Activated CD4-positive, alpha-beta T cell treated with anti-CD3 and anti-CD28 coated beads, Interleukin-2, Interleukin-6, amounts not matched to agents 100 ng/mL and 50 ng/mL, durations not matched to agents 16 hours and 8 hours (primary cell): ENCODE data around the gene PHLDA2.

Experiments
- DNase-seq: peaks from one replicate; pipeline ENCODE4 v3.0.0-alpha.2; 2020

The PHLDA2 gene

DNA sequence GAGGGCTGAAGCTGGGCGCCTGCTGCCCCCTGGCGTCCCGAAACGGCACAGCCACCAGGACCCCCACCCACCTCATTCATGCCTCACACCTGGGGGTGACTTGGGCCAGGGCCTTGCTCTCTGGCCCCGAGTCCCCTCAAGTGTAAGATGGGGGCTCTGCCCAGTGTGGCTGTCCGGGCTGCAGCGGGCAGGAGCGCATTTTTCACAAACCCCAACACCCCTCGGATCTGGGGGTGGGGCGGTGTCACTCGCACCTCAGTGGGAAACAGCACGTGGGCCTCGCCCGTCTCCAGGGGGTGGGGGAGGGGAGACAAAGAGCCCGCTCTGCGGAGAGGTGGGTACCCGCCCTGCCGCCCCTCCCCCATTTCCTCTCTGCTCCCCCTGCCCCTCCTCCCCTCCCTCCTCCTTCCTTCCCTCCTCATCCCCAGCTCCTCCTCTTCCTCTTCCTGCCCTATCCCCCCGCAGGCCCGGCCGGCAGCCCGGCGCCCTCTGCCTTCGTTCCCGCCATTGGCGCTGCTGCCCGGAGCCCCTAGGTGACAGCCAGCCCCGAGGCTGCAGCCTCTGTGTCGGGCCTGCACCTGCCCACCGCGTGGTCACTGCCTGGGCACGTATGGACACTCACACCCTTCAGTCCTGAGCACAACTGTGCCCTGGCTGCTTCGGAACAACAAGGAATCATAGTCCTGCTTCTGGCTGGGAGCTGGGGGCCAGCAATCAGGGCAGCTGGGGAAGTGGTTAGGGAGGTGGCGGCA is 36.8 kb downstream of the PHLDA2 start:
- peak; percentile 84 for DNase-seq

DNA sequence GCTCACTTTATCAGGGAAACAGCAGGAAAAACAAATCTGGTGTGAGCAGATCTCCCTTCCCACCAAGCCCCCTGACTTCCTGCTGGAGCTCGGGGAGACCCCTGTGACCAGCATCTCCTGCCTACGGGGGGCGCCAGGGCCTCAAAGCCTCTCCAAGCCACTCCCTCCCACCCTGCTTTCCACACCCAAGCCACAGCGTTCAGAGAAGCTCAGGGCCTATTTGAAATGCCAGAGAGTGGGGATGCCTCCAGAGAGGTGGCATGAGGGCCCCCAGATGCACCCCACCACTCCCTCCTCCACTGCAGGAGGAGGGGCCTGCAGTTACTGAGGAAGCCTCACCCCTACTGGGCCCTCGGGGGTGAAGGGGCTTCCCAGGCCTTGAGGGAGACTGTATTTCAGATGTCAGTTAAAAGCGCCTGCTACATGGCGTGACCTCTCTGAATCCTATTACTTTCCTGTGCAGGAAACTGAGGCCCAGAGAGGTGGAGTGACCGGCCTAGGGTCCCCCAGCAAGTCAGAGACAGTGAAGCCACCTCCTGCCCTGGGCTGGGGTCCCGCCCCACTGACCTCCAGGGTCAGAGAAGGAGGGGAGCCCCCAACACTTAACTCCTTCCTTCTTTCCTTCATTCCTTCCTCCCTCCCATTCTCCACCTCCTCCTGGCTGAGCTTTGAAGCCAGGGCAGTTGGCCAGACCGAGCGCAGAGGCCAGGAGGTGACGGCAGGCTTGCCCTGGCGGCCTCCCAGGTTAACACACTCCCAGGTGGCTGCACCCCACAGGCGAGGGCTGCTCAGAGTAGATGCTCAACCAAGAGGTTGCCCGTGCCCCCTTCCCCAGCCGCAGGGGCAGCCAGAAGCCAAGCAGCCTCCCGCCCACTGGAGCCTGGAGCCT is 37.6 kb downstream of the PHLDA2 start:
- DNase-seq: no peak

DNA sequence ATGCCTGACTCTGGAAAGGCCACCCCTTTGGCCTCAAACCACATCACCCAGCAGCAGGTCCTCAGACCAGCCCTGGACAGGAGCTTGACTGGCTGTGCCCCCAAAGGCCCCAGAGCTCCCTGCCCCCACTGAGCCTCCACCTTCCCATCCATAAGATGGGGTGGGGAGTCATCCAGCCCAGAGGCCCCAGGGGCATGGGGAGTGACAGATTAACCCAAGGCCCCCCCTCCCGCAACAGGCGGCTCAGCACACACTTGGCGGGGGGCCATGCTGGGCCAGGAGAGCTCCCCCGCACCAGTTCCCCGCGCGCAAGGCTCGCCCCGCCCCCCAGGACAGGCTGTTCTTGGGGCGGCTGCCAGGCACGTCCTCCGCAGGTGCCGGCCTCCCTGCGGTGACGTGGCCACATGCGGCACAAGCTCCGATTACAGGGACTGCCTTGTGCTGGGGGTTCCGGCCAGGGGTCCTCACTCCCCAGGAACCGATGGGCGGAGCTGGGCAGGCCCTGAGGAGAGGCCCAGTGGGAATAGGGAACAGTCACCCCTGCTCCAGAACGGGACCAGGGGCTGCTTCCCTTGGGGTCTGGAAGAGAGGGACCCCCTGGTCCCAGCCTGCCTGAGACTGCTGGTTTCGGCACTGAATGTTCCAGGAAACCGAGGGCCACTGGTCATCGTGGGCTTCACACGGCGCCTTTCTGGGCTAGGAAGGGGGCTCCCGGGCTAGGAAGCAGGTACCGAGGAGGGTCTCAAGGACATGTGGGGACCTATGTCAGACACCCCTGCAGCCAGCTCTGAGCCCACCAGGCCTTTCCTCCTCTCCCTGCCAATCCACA is 38.5 kb downstream of the PHLDA2 start:
- DNase-seq: no peak

DNA sequence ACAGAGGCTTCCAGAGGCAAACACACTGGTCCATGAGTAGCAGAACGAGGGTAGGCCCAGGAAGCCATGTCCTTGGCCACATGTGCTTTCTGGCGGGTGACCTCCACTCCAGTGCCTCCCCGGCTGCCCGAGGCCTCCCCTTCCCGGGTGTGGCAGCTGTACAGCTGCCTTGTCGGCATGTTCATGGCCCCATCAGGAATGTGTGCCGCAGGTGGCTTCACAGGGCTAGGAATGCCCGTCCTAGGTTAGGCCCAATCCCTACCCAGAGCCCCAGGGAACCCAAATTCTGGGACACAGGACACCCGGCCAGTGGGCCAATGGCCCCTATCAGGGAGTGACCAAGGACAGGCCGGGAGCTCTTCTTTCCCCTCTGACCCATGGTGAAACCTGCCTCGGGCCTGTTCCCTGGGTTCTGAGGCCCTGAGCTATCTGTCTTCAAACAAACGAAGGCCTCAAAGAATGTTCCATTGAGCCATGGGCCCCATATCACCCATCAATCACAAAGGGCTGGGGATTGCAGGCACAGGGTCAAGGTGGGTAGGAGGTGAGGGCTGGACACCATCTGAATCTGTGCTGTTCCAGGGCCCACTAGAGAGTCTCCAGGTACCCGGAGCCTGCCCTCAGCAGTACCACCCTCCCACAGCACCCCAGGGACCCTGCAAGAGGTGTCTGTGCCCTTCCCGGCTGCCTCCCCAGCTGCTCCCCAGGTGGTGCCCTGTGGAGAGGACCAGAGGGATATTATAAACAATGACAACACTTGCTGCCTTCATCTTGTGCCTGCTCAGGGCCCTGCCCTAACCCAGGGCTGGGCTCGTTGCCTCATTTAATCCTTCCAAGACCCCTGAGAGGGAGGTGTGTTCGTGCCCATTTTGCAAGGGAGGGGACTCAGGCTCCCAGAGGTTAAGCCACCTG is 39.6 kb downstream of the PHLDA2 start:
- DNase-seq: no peak

DNA sequence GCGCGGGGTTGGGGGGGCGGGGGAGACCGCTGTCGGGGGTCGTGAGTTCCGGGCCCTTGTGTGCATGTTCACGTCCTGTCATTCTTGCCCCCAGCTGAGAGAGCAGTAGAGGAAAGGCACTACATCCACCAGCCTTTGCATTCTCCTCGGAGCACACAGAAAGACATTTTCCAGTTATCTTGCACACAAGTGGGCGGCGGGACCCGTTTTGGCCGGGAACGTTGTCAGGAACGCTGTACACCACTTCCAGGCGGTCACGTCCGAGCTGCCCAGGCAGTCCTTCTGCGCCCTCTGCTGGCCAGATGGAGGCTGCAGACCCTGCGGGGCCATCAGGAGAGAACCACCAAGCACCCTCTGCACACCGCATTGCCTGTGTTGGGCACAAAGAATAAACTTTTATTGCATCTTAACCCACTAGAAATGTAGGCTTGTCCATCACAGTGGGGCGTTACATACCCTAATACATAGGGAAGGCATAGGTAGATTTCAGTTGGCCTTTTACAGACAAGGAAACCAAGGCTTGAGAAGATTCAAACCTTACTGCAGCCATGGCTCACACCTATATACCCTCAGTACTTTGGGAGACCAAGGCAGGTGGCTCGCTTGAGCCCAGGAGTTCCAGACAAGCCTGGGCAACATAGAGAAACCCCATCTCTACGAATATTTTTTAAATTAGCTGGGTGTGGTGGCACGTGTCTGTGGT is 40.8 kb downstream of the PHLDA2 start:
- DNase-seq: peak; percentile 89

DNA sequence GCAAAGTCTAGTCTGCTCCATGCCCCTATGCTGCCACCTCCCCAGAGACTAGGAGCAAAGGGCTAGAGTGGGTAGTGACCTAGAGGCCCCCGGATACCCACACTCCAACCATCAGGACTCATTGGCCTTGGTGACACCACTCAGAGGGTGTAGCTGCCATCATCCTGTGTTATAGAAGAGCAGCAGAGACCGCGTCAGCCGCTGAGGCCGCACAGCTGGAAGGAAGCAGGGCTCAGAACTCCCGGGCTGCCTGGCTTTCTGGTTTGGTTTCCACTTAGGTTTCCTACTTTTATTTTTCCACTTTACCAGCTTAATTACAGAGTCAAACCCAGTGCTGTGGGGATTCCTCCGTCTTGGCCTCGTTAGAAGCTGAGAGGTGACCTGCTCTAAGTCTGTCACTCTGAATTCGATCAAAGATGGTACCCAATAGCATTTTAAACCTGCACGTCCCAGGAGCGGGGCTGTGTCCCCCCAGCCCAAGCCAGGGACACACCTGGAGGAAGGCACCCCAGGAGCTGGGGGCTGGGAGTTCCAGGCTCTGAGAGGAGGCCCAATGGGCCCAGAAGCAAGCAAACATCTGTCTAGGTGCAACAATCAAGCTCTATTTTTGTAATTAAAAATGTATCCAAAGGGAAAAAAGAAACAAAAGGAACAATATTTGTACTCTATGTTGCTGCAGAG is 41.6 kb downstream of the PHLDA2 start:
- DNase-seq: no peak

DNA sequence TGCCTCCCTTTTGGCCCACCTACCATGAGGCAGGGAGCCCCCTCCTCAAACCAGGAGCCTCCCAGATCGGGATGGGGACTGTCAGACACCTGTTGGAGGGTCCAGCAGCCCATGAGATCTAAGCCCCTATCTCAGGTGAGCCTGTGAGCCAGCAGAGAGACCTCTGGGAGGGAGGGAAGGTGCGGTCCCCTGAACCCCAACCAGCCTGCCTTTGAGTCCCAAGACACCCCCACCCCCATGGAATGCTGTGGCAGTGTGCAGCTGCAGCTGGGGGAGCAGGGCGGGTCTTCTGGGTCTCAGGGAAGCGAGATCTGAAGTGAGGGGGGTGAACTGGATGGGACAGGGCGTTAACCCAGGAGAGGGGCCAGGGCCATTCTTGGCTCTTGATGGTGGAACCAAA is 42.3 kb downstream of the PHLDA2 start:
- no peak for DNase-seq

DNA sequence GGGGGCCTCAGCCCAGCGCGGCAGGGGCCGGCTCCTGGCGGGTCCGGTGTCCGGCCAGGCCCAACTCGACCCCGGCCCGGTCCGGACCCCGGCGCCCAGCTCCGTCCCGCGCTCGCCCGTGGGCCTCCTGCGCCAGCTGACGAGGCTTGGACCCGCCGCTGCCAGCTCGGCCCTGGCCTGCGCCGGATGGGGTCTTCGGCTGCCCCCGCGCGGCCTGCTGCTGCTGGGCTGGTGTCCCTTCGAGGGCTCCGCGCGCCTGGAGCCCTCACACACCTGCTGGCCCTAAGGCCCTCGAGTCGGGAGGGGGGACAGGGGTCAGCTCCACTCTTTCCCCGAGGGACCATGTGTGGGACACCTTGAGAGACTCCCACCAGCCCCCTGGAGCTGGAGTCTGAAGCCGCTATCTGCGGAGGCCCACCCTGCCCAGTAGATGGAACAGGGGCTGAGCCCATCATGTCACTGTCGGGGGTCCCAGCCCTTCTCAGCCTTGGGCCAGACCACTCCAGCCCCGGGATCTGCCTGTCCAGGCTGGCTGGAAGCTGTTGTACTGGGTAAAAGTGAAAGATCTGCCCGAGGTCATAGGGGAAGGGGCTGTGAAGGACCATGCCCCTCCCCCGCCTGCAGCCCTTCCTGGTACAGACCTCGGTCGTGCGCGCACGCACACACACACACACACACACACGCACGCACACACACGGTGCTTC is 42.9 kb downstream of the PHLDA2 start:
- DNase-seq: no peak

DNA sequence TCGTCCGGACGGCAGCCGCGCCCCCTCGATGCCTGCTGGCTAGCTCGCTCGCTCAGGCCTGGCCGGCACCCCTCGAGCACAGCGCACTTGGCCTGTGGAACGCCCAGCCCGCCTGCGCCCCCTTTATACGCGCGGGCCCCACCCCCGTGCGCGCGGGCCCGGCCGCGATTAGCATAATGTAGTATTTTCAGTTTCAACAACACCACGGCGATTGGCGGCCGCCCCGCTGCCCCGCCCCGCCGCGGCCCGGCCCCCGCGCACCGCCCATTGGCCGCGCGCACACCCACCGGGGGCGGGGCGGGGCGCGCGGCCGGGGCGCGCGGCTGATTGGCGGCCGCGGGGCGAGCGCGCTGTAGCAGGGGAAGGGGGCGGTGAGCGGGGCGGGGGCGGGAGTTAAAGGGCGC is 43.5 kb downstream of the PHLDA2 start, which contains the start of gene CDKN1C:
CDKN1C (minus strand) TSS at position 98 of the 404 bp plus-strand sequence. CDS start 319 bp downstream, outside the sequence.
- peak; percentile 85 for DNase-seq

DNA sequence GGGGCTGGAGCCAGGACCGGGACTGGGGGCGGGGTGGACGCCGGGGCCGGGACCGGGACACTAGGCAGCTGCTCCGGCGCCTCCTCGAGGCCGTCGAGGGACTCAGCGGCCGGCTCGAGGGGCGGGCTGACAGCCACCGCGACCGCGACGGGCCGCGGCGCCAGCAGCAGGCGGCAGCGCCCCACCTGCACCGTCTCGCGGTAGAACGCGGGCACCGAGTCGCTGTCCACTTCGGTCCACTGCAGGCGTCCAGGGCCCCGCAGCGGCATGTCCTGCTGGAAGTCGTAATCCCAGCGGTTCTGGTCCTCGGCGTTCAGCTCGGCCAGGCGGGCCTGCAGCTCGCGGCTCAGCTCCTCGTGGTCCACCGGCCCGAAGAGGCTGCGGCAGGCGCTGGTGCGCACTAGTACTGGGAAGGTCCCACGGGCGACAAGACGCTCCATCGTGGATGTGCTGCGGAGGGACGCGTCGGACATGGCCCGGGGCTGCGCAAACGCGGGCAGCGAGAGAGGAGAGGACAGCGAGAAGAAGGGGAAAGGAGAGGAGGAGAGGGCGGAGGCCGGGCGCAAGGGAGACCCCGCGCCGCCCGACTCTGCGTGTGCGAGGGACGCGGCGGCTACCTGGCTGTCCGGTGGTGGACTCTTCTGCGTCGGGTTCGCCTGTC is 44.1 kb downstream of the PHLDA2 start:
- DNase-seq: no peak

DNA sequence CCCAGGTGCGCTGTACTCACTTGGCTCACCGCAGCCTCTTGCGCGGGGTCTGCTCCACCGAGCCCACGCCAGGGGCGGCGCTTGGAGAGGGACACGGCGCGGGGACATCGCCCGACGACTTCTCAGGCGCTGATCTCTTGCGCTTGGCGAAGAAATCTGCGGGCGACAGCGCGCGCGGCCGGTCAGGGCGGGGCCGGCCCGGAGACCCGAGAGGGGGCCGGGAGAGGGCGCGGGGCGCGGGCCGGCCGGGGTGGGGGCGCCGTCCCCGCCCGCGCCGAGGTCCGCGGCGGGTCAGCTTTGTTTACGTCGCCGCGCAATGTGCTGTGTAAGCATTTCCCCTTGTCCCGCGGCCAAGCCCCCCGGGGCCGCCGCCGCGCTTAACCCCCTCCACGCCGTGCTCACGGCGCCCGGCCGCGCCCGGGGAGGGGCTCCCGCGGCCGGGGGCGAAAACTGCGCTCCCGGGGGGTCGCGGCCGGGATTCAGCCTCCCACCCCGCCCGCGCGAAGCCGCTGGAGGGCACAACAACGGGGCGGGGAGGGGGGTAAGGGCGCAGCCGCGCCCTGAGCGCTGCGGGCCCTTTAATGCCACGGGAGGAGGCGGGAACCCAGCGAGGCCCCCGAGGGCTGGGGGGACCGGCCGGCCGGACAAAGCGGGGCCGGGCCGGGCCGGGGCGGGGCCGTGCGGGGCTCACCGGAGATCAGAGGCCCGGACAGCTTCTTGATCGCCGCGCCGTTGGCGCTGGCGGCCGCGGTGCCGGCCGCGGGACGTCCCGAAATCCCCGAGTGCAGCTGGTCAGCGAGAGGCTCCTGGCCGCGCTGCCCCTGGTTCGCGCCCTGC is 45.0 kb downstream of the PHLDA2 start:
- no peak for DNase-seq

DNA sequence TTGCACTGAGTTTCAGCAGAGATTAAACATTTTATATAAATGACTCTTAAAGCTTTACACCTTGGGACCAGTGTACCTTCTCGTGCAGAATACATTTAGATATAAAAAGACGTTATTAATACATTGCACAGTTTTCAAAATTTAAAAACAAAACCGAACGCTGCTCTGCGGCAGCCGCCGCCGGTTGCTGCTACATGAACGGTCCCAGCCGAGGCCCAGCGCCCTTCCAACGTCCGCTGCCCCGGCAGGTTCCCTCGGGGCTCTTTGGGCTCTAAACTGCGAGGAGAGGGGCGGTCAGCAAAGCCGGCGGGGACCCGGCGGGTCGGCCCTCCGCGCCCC is 45.6 kb downstream of the PHLDA2 start:
- DNase-seq: no peak

DNA sequence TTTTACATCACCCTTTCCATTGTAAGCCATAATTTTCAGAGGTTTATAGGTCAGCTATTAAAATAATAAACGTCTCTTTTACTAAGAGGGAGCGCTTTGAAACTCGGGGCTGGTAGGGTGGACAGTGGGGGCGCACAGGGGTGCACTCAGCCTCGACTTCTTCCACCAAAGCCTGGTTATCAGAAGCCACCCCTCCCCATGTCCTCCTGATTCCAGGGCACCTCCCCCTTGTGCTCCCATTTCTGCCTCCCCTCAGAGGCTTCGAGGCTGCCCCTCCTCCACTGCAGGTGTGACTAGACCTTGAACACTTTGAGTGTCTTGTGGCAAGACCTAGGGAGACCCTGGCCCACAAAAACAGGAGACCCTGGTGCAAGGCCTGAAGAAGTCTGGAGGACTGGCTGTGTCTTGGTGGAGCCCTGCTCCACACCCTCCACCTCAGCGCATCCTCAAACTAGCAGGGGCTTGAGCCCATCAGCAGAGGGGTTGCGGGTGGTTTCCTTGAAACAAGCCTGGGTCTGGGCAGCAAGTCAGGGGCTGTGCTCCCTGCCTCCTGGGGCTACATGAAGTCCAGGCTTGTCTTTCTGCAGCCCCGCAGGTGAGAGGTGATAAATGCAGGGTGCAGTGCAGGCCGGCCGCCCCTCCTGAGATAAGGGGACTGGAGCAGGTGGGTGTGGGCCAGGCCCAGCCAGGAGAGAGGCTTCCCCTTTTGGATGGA is 46.7 kb downstream of the PHLDA2 start:
- DNase-seq: no peak

DNA sequence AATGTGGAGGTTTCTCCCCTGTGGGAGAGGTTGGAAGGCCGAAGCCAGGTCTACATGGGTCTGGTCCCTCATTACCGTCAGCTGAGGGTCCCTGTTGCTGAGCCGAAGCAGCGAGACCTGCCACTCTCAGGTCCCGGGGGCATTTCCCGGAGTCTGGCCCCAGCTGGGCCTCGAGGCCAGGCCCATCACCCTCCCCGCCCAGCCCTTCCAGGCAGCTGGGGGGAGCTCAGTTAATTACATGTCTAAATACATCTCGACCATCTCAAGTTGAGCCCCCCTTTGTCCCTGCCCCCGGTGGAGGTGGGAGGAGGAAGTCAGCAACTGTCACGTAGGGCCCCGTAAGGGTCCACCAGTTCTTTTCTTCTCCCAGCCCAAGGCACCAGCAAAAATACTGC is 47.2 kb downstream of the PHLDA2 start:
- DNase-seq: no peak

DNA sequence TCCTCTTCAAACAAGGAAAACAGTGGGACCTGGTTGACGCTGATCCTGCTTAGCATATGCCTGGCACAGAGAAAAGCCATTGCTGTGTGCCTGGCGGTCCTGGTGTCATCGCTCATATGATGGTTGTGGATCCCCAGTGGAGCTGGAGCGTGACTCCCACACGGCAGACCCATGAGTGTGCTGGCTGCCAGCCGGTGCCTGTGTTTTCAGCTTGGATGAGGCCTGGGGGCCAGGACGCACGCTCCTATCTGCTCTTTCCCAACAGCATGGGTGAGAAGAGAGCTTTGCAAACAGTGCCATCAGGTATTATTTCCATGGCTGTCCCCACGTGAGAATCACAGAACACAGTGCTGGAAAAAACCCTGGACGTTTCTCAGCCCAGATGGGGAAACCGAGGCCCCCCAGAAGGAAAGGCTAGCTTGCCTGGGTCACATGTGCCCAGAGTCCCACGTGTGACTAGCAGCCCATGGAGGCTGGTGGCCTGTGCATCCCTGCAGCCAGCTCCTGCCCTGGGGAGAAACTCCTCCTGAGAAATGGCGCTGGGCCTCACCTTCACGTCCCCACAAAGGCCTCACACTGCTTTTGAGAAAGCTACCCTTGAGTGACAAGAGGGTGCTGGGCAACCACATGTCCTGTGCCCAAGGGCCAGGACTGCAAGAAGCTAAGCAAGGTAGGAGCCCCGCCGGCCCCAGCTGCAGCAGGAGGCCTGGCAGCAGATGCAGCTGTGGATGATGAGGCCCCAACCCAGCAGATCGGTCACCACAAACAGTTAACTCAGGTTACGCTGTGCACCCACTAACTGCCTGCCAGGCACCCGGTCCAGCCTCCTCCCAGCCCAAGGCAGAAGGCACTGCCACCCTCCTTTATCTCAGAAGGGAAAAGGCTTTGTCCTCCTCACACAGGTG is 47.9 kb downstream of the PHLDA2 start:
- no peak for DNase-seq

DNA sequence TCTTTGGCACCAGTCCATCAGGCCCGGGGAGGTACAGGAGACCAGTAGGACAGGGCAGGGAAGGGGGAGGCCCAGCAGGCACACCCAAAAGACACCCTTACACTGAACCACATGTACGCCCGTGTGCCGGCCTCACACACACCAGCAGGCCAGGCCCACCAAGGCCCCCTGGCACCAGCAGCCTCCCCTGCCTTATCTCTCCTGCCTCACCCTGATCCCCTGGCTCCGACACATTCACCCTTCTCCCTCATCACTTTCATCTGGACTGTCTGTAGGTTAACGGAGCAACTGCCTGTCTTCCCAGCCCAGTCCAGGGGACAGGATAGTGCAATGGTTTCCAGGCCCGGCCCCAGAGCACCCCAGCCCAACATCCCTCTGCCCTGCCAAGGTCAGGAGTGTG is 48.6 kb downstream of the PHLDA2 start:
- DNase-seq: no peak

DNA sequence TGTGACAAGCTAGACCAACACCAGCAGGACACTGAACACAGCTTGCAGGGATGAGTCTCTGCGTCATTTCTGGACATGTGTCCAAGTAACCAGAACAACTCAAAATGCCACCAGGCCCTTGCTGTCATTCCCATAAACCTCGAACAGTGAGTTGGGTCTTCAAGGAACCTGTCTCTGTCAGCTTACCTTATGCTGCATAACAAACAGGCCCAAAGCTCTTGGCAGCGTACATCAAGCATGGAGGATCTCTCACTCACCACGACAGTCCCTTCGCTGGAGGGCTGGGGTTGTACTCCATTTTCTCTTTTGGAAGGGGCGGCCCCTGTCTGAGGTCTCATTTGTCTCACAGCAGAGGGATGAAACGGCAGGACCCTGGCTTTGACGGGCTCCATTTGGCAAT is 50.4 kb downstream of the PHLDA2 start:
- no peak for DNase-seq
